Mammary epithelial cell (primary cell): ENCODE results near the gene UPK1A.

Experiments
- CTCF ChIP-seq, 2 donors: IDR thresholded peaks in 1 of 2; conservative IDR thresholded peaks in 1 of 2; 2 replicates each; pipeline ENCODE4 v1.5.1; 2011 to 2012; ENCODE audit warnings: inconsistent platforms in 2 of 2, low read length in 2 of 2, mild to moderate bottlenecking in 2 of 2, control low read depth in 1 of 2, low read depth in 1 of 2; ENCODE audit not compliant: insufficient read depth in 1 of 2; ENCODE audit errors: extremely low read depth in 1 of 2
- EZH2 ChIP-seq: IDR thresholded peaks from 2 replicates; pipeline ENCODE4 v1.6.1; 2012; ENCODE audit warnings: low read length, inconsistent platforms, borderline replicate concordance

- TF ChIP-seq CTCF (conservative IDR thresholded peaks at IDR 0.05 in 1 of 2, IDR thresholded peaks at IDR 0.05 in 1 of 2; ENCODE audit: extremely low read depth in 1 of 2, insufficient read depth in 1 of 2, low read depth in 1 of 2, low read length in 2 of 2) (no peak), EZH2 (no peak)
These were observed 46.5 kb downstream of the UPK1A start for GRCh38 chr19:35712567-35713505.
